Esophagus muscularis mucosa (tissue), 4 donors: Measurements from ENCODE around the gene FRS3.

Source experiments
- CTCF ChIP-seq, 3 experiments: fragments of 200-600 bp in 2 of 3; fragments of 450-650 bp in 1 of 3; sonication (generic) in 2 of 3; IDR thresholded peaks; one replicate each; pipeline ENCODE4 v1.5.1; 2017 to 2019; ENCODE audit warnings: antibody characterized with exemption in 3 of 3, mild to moderate bottlenecking in 2 of 3, moderate library complexity in 1 of 3
- EP300 ChIP-seq: sonication (generic); formaldehyde crosslinking; IDR thresholded peaks from one replicate; pipeline ENCODE4 v1.6.1; 2017; ENCODE audit warnings: antibody characterized with exemption
- POLR2A ChIP-seq: fragments of 450-650 bp; IDR thresholded peaks from one replicate; pipeline ENCODE4 v1.6.1; 2017; ENCODE audit warnings: antibody characterized with exemption, moderate library complexity, mild to moderate bottlenecking, low read depth
- POLR2AphosphoS5 ChIP-seq, 2 donors: sonication (generic); formaldehyde crosslinking; IDR thresholded peaks; one replicate each; pipeline ENCODE4 v1.6.1; 2017; ENCODE audit warnings: antibody characterized with exemption in 2 of 2

GRCh38 chr6:41728073-41728936 is 51.4 kb downstream of the FRS3 start:
- TF ChIP-seq CTCF (IDR thresholded peaks at IDR 0.05), result no peak
- no peak for TF ChIP-seq EP300
- no peak for TF ChIP-seq POLR2A
- no peak for TF ChIP-seq POLR2AphosphoS5 (IDR thresholded peaks at IDR 0.05)
